Stimulated activated CD8-positive, alpha-beta memory T cell treated with anti-CD3 and anti-CD28 coated beads, Interleukin-15, amount 100 ng/mL, for 1 hour (primary cell): Measurements from ENCODE around the gene ALKBH7.
"Not testable (repeated sequence)": the region's sequence is repeated elsewhere in the genome, so short reads cannot be mapped to it uniquely, and the experiment has no call there.

Experiments
- DNase-seq: peaks from one replicate; pipeline ENCODE4 v3.0.0-alpha.2; 2020; ENCODE audit warnings: low read depth

The ALKBH7 gene, protein sequence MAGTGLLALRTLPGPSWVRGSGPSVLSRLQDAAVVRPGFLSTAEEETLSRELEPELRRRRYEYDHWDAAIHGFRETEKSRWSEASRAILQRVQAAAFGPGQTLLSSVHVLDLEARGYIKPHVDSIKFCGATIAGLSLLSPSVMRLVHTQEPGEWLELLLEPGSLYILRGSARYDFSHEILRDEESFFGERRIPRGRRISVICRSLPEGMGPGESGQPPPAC

DNA sequence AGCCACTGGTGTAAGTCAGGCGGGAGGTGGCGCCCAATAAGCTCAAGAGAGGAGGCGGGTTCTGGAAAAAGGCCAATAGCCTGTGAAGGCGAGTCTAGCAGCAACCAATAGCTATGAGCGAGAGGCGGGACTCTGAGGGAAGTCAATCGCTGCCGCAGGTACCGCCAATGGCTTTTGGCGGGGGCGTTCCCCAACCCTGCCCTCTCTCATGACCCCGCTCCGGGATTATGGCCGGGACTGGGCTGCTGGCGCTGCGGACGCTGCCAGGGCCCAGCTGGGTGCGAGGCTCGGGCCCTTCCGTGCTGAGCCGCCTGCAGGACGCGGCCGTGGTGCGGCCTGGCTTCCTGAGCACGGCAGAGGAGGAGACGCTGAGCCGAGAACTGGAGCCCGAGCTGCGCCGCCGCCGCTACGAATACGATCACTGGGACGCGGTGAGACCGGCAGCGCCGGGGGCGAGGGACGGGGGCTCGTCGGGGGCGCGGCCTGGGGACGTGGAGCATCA lies at the start of gene ALKBH7:
Gene ALKBH7 (plus strand): TSS at position 201 of the 502 bp plus-strand sequence. CDS start 27 bp downstream, at position 228.
- DNase-seq, result peak; percentile 91

DNA sequence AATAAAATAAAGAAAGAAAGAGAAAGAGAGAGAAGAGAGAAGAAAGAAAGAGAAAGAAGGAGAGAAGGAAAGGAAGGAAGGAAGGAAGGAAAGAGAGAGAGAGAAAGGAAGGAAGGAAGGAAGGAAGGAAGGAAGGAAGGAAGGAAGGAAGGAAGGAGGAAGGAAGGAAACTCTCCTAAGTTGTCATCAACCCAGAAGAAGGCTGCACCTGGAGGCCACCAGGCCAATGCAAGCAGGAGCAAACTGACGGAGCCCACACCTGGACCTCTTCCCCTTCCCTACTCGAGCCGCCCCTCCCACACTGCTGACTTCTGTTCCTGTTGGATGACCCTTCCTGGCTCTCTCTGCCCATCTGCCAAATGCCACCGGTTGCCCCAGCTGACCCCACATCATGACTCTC lies 47.8 kb upstream of the ALKBH7 start:
- DNase-seq, result no peak

DNA sequence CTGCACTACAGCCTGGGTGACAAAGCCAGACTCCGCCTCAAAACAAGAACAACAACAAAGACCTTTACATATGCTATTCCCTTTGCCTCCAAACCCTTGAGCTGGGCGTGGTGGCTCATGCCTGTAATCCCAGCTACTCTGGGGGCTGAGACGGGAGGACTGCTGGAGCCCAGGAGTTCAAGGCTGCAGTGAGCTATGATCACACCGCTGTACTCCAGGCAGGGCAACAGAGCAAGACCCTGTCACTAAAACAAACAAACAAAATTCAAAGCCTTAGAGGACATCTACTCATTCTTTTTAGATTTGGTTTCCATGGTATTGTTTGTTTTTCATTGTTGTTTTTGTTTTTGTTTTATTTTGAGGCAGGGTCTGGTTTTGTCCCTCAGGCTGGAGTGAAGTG lies 47.0 kb upstream of the ALKBH7 start:
- DNase-seq, result no peak

DNA sequence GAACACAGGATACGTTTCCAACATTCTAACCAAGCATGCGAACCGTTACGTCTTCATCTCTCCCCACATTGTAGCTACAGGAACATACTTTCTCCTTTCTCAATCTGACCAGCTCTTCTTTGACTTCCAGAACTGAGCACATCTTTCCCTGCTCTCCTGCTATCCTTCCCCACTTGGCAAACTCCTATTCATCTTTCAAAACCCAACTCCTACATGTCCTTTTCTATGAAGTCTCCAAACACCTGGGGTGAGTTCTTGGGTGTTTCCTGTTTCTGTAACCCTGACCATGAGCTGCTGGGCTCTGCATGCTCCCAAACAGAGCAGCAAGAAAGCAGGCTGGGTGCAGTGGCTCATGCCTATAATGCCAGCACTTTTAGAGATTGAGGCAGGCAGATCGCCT lies 45.8 kb upstream of the ALKBH7 start:
- no peak for DNase-seq

DNA sequence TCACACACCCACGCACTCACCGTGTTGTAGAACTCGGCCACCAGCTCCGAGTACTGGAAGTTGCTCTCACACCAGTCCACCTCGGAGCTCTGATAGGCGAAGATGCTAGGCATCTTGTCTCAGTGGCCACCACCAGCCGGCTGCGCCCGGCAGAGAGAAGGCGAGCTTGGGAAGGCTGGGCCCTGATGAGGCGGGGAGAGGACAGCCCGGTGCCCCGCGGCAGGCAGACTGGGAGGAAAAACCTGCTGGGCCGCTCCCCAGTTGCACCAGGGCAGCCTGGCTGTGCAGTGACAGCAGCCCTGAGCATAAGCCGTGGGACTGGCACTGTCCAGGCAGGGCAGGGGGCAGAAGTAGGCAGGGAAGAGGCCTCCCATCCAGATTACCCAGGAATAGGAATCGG lies 39.2 kb upstream of the ALKBH7 start, which contains the start of gene ACER1:
Gene ACER1 (minus strand): TSS at position 174 of the 400 bp plus-strand sequence. CDS start 61 bp downstream, at position 113.
- no peak for DNase-seq

DNA sequence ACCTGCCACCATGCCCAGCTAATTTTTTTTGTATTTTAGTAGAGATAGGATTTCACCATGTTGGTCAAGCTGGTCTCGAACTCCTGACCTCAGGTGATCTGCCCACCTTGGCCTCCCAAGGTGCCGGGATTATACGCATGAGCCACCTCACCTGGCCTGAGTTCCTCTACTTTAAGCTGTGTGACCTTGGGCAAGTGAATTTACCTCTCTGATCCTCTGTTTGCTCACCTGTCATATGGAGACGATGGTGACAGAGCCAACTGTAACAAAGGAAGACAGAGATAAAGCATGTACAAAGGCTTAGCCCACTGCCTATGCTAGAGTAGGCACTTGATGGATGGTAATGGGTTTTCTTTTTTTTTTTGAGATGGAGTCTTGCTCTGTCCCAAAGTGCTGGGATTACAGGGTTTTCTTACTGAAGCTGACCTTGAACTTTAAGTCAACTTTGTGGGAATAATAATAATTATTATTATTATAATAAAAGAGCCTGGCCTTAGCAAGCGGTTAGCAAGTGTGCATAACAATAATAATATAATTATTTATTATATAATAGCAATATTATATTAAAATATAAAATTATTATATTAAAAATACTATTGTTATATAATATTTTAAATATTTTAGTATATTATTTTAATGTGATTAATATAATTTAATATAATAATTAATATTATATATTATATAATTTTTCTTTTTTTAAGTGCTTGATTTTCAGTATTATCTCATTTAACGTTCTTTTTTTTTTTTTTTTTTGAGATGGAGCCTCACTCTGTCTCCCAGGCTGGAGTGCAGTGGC lies 37.9 kb upstream of the ALKBH7 start:
- no peak for DNase-seq

DNA sequence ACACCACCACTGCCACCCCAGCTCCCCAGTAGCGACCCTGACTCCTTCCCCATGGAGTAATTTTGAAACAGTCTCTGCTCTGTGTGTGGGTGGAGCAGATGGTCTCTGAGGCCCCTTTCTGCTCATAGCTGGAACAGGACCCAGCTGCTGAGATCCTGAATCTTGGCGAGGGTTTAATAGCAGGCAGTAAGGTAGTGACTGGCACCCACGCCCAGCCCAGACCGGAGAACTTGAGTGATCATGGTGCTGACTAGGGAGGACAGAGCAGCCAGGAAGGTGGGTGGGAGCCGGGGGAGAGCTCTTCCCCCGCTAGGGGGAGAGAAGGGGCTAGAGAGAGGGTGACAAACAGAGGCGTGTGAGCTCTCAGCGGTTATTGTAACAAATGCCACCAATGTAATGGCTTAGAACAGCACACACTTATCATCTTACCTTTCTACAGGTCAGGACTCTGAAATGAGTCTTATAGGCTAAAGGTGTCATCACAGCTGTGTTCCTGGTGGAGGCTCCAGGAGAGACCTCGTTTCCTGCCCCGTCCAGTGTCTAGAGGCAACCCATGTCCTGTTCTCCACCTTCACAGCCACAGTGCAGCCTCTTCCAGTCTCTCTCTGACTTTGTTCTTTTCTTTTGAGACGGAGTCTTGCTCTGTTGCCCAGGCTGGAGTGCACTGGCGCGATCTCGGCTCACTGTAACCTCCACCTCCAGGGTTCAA lies 31.9 kb upstream of the ALKBH7 start:
- DNase-seq, result no peak

DNA sequence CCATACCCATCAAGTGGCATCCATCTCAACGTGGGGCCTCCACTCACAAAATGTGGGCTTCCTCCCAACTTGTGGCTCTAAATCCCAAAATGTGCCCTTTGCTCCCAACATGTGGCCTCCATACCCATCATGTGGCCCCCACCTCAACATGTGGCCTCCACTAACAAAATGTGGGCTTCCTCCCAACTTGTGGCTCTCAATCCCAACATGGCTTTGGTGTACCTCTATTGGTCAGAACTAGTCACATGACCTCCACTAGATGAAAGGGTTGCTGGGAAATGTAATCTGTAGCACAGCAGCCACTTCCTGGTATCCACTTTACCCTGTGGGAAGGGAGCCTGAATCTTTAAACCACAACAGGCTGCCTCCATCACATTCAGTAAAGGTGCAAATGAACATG lies 29.1 kb upstream of the ALKBH7 start:
- DNase-seq, result no peak

DNA sequence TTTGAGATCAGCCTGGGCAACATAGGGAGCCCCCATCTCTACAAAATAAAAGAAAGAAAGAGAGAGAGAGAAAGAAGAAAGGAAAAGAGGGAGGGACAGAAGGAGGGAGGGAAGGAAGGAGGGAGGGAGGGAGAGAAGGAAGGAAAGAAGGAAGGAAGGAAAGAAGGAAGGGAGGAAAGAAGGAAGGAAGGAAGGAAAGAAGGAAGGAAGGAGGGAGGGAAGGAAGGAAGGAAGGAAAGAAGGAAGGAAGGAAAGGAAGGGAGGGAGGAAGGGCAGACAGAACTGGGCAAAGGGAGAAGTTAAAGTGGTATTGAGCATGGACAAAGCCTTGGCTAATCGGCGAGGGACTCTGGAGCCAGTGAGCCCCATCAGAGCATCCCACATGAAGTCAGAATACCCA lies 23.3 kb upstream of the ALKBH7 start:
- DNase-seq, result not testable (repeated sequence)

DNA sequence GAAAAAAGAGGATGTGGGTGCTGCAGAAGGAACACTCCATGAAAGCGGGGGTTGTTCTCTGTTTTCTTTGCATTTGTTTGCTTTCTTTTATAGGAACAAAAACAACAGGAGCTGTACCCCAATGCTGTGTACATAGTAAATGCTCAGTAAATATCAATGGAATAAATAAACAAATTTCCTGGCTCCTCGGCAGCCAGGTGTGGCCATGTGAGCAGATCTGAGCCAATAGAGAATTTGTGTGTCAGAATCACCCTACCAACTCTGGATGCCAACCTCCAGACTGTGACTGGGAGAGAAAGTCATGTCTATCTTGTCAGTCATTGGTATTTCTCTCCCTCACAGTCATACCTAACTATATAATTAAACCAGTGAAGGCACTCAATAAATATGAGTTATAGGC lies 21.9 kb upstream of the ALKBH7 start:
- DNase-seq, result no peak

DNA sequence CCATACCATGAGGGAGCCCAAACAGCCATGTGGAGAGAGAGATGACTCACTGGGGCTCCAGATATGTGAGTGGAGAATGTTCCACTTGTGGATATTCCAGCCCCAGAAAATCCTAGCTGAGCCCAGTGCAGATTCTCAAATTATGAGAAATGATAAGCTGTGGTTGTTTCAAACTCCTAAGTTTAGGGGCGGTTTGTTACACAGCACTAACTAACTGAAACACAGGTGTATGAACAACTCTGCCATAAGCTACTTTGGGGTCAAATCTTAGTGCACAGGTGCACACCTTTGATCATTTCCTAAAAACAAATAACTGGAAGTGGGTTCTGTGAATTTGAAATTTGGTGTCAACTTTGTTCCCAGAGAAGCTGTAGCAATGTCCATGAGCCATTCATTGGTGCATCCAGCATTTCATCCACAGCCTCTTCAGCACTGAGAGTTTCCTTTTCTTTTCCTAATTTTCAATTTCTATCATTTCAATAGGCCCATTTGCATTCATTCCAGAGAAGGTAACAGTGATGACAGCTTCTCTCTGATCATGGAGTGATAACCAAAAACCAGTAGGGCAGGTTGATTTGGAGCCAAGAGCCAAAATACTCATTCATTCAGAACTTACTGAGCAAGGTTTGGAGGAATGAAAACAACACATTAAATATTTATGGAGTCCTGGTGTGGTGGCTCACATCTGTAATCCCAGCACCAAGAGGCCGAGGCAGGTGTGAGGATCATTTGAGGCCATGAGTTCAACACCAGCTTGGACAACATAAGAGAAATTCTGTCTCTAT lies 20.0 kb upstream of the ALKBH7 start:
- DNase-seq, result no peak

DNA sequence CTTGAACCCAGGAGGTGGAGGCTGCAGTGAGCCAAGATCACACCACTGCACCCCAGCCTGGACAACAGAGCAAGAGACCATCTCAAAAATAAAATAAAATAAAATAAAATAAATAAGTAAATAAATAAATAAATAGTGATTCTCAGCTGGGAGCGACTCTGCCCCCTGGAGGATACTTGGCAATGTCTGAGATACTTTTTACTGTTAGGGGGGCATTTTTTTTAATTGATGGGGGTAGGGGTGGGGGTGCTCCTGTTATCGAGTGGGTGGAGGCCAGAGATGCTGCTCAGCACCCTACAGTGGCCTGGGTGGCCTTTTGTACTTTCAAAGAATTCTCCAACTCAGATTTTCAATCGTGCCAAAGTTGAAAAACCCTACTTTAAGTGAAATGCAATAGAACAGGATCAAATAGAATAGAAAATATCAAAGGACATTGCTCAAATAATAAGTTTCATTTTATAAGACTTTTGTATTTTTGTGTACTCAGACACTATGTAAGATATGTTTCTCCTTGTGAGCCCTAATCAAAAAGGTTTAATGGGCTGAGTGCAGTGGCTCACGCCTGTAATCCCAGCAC lies 18.4 kb upstream of the ALKBH7 start:
- no peak for DNase-seq

DNA sequence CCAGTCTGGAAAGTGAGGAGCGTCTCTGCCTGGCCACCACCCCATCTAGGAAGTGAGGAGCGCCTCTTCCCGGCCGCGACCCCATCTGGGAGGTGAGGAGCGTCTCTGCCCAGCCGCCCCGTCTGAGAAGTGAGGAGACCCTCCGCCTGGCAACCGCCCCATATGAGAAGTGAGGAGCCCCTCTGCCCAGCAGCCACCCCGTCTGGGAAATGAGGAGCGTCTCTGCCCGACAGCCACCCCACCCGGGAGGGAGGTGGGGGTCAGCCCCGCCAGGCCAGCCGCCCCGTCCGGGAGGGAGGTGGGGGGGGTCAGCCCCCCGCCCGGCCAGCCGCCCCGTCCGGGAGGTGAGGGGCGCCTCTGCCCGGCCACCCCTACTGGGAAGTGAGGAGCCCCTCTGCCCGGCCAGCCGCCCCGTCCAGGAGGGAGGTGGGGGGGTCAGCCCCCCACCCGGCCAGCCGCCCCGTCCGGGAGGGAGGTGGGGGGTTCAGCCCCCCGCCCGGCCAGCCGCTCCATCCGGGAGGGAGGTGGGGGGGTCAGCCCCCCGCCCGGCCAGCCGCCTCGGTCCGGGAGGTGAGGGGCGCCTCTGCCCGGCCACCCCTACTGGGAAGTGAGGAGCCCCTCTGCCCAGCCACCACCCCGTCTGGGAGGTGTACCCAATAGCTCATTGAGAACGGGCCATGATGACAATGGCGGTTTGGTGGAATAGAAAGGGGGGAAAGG lies 17.1 kb upstream of the ALKBH7 start:
- DNase-seq, result not testable (repeated sequence)

DNA sequence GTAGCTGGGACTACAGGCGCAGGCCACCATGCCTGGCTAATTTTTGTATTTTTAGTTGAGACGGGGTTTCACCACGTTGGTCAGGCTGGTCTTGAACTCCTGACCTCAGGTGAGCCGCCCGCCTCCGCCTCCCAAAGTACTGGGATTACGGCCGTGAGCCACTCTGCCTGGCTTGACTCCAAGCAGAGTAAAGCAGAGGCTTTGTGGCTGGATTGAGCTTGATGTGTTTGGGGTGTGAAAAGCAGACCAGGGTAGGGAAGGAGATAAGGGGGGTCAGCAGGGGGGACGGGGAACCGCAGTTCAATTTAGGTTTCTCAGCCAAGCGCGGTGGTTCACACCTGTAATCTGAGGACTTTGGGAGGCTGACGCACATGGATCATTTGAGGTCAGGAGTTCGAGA lies 15.4 kb upstream of the ALKBH7 start:
- DNase-seq, result no peak

DNA sequence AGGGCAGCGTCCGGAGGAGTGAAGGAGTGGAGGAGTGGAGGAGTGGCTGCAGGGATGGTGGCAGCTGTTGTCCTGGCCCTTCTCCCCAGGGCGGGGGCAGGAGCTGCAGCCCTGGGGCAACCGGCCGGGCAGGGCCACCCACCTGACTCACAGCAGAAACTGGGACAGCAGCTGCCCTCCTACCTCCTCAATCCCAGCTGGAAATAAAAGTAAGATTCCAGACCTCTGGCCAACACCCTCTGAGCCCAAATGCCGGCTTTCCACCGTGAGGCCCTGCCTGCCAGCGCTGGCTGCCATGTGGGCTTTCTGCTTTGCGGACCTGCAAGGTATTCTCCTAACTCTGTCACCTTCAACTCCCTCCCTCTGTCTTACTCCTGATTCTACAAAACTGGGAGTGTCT lies 14.6 kb upstream of the ALKBH7 start:
- no peak for DNase-seq

DNA sequence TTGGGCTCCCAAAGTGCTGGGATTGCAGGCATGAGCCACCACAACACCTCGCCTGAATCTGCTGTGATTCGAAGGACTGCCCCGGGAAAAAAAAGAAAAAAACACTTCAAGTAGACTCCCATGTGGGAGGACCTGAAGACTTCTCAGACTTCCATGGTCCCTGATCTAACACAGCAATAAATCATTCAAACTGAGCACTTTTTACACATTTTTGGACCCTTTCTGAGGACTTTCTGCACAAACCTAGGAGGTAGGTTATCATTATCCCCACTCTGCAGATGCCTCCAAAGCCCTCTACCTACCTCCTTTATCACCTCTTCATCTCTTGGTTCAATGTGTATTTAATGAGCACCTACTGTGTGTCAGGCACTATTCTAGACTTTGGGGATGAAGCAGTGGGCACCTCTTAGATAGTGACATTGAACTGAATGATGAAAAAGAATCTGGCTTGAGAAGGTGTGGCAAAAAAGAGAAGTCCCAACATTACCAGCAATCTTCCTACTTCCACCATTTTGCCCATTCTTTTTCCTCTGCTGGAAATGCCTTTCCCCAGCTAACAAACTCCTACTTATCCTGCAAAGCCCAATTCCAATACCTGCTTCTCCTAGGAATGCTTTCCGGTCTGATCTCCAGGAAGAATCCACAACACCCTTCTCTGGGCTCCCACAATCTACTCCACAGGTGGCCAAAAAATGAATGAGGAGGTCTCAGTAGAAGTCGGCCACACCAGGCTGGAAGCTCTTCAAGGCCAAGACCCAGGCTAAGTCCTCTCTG lies 12.8 kb upstream of the ALKBH7 start:
- DNase-seq, result no peak

DNA sequence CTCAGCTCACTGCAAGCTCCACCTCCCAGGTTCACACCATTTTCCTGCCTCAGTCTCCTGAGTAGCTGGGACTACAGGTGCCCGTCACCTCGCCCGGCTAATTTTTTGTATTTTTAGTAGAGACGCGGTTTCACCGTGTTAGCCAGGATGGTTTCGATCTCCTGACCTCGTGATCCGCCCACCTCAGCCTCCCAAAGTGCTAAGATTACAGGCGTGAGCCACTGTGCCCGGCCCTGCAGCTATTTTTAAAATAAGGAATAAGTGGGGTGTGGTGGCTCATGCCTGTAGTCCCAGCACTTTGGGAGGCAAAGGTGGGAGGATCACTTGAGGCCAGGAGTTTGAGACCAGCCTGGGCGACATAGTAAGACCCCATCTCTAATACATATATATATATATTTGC lies 12.1 kb upstream of the ALKBH7 start:
- DNase-seq, result not testable (repeated sequence)

DNA sequence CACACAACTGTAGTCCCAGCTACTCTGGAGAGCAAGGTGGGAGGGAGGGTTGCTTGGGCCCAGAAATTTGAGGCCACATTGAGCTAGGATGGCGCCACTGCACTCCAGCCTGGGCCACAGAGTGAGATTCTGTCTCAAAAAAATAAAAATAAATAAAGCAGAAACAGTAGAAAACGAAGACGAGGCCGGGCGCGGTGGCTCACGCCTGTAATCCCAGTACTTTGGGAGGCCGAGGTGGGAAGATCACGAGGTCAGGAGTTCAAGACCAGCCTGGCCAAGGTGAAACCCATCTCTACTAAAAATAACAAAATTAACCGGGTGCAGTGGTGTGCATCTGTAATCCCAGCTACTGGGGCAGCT lies 11.8 kb upstream of the ALKBH7 start:
- DNase-seq, result not testable (repeated sequence)

DNA sequence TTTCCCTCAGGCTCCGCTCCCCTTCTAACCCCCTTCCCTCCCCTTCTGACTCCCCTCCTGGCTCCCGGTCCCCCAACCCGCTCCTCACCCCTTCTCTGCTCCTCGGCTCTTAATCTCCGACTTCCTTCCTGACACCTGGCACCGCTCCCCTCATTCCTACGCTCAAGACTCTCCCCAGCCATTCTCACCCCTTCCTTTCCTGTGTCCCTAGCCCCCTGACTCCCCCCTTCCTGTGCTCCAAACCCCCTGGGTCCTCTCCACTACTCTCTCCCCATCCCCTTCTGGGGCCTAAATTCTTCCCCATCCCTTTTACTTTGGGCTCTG lies 10.6 kb upstream of the ALKBH7 start:
- DNase-seq, result no peak

DNA sequence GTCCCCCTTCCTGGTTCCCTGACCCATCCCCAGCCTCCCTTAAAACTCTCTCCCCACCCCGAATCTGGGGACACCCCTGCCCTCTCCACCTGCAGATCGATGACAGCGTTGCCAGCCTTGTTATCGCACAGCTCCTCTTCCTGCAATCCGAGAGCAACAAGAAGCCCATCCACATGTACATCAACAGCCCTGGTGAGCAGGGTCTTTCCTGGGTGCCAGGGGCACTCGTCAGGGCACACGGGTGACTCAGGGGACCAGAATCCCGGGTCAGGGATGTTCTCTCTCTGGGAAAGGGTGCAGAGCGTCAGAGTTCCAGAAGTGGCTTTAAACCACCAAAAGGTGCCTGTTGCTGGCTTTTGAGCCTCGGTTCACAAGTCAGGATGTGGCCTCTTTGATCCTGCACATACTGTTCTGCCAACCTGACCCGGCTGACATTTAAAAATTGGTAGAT lies 10.2 kb upstream of the ALKBH7 start:
- DNase-seq, result no peak
